ENCODE results near the gene DPCD. TPM values are rescaled to one million over a fixed set of nuclear protein-coding genes. Genes with fewer than 3 reads are reported as not detected.
A peak's percentile ranks its signal among the peaks of the same experiment; 100 is the strongest.
"Not testable (repeated sequence)": the region's sequence is repeated elsewhere in the genome, so short reads cannot be mapped to it uniquely, and the experiment has no call there.

The DPCD gene
- total RNA-seq, 2 experiments from 2014 or later = 3.7 to 4.2 TPM

DNA sequence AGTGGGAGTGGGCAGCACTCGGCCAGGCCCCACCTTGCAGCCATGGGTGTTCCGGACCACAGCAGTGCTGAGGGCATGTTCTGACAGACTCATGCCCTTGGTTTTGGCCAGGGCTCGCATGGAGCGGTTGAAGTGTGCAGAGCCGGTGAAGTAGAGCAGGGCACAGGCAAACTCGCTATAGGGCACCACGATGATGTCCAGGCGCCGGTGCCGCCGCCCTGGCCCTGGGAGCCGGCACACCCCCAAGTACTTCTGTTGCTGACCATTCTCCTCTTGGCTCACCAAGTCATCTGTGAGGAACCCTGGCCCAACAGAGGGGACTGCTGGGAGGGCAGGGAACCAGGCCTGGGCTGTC is 8.6 kb upstream of the DPCD start:
- peaks cover 3% of the 10 kb centered on the region for H3K4me1 Mint-ChIP-seq
- no peak for DNase-seq
- no peak overlapping the region for H3K4me3 Mint-ChIP-seq
- H3K9me3 Mint-ChIP-seq (ENCODE audit: low read depth) = no peaks in the 10 kb centered on the region
- H3K36me3 Mint-ChIP-seq = peaks cover 2% of the 10 kb centered on the region
- H3K27ac Mint-ChIP-seq = no peak overlapping the region
- ATAC-seq = no peak
- no peaks in the 10 kb centered on the region for H3K27me3 Mint-ChIP-seq
- CTCF ChIA-PET = interaction anchor here (3.3 kb wide), 1 partner anchor 9 kb away, joined by 19 read pairs; no protein-coding TSS in a partner anchor

DNA sequence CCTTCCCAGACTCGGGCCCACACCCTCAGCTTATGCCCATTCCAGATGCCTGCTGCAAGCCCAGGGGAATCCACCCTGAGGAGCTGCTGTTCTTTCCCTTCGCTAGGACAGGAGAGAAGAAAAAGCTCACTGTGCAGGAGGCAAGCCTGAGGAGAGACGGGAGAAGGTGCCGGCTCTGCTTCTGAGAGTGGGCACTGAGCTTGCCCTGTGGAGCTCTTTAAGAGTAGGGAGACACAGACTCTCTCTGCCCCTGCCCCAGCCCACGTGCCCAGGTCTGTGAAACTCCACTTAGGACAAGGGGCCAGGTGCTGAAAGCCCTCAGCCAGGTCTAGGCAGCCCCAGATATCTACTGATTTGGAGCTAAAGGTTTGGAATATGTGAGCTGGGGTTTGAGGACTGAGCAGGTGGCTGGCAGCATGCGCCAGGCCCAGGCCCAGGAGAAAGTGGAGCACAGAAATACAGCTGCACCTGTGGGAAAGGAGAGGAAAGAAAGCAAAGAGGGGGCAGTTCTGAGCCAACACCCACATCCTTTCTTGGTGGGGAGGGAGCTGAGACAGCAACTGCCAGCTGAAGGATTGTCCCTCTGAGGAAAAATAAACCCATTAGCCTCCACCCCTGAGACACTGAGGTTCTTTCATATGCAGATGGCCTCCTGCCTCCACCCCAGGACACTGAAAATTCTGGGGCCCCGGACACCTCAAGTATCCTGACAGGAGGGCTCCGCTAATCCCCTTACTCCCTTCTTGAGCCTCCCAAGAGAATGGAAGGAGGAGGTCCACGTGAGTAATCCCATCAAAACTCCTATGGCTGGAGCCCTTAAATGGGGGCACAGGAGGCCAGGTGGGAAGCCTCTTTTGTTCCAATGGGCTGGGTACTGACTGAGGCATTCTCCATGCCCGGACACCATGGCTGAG is 7.4 kb upstream of the DPCD start:
- Mint-ChIP-seq H3K4me3 (no peak overlapping the region), H3K4me1 (peaks cover 3% of the 10 kb centered on the region), H3K36me3 (peaks cover 2% of the 10 kb centered on the region), H3K27ac (no peak overlapping the region), H3K27me3 (no peaks in the 10 kb centered on the region), H3K9me3 (ENCODE audit: low read depth) (no peaks in the 10 kb centered on the region)
- CTCF ChIA-PET = interaction anchor here (3.3 kb wide), 1 partner anchor 10 kb away, joined by 19 read pairs; no protein-coding TSS in a partner anchor
- ATAC-seq (no peak), DNase-seq (no peak)

DNA sequence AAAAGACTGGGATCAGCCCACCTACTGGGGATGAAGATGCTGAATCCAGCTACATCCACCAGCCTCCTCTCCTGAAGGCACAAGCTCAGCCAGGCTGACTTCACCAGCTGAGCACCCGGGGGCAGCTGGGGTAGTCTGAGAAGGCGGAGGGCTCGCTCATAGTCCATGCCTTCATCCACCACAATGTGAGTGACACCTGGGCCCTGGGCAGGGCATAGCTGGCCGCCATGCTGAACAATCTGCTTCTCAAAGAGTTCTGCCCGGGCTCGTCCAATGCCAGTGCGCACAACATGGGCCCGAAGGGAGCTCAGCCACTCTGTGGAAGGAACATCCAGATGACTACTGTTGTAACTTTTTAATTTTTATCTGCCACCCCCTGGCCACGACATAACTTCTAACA is 2.3 kb upstream of the DPCD start:
- Mint-ChIP-seq H3K4me3 (no peak overlapping the region), H3K36me3 (peaks cover 5% of the 10 kb centered on the region), H3K4me1 (peaks cover 18% of the 10 kb centered on the region), H3K27ac (no peak overlapping the region), H3K27me3 (no peaks in the 10 kb centered on the region), H3K9me3 (ENCODE audit: low read depth) (no peaks in the 10 kb centered on the region)
- DNase-seq (no peak), ATAC-seq (no peak)
- CTCF ChIA-PET = interaction anchor here (1.4 to 3.1 kb wide), 4 partner anchors 10 to 195 kb away, joined by 4 to 13 read pairs (median 7); no protein-coding TSS in a partner anchor

DNA sequence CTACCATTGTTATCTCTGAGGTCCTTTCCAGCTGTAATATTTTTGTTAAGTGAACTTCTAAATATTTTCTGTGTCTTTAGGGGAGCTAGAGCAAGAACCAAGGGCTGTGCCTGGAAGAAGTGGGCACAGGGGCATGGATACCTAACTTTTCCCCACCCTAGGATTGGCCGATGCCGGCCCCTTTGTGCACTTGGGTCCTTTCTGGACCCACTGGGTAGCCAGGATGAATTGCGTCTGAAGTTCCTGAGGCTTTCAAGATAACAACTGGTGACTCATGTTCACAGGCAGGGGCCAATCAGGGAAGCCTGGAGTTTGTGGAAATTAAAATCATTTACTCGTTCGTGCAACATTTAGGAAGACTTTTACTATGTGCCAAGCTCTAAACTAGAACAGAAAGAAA is 758 bp downstream of the DPCD start:
- ATAC-seq = no peak
- no peak overlapping the region for H3K27ac Mint-ChIP-seq
- H3K4me1 Mint-ChIP-seq = peaks cover 18% of the 10 kb centered on the region
- peaks cover 5% of the 10 kb centered on the region for H3K36me3 Mint-ChIP-seq
- H3K9me3 Mint-ChIP-seq (ENCODE audit: low read depth) = no peaks in the 10 kb centered on the region
- peak overlapping the region; percentile 93 for H3K4me3 Mint-ChIP-seq
- H3K27me3 Mint-ChIP-seq = no peaks in the 10 kb centered on the region
- CTCF ChIA-PET = interaction anchor here (3.0 to 5.7 kb wide), 2 partner anchors 15 to 193 kb away, joined by 27 to 36 read pairs; partner anchors contain the start of gene NPM3
- no peak for DNase-seq

DNA sequence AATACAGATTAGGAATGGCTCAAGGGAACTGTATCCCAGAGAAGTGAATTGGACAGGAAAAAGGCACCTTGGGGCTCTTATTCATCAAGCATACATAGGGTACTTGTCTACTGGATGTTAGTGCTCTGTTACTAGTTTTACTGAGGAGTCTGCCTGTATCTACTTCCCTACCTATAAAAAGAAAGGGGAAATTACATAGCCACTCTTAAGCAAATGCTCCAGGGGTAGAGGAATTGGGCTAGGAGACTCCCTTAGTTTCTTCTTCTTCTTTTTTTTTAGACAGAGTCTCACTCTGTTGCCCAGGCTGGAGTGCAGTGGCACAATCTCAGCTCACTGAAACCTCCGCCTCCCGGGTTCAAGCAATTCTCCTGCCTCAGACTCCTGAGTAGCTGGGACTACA is 5.2 kb downstream of the DPCD start:
- H3K4me1 Mint-ChIP-seq; H3K4me3 Mint-ChIP-seq; H3K27me3 Mint-ChIP-seq; DNase-seq; ATAC-seq; H3K36me3 Mint-ChIP-seq; H3K27ac Mint-ChIP-seq; H3K9me3 Mint-ChIP-seq (ENCODE audit: low read depth): not testable (repeated sequence)
- CTCF ChIA-PET = interaction anchor here (1.7 to 5.7 kb wide), 2 partner anchors 10 to 24 kb away, joined by 3 to 36 read pairs; no protein-coding TSS in a partner anchor

DNA sequence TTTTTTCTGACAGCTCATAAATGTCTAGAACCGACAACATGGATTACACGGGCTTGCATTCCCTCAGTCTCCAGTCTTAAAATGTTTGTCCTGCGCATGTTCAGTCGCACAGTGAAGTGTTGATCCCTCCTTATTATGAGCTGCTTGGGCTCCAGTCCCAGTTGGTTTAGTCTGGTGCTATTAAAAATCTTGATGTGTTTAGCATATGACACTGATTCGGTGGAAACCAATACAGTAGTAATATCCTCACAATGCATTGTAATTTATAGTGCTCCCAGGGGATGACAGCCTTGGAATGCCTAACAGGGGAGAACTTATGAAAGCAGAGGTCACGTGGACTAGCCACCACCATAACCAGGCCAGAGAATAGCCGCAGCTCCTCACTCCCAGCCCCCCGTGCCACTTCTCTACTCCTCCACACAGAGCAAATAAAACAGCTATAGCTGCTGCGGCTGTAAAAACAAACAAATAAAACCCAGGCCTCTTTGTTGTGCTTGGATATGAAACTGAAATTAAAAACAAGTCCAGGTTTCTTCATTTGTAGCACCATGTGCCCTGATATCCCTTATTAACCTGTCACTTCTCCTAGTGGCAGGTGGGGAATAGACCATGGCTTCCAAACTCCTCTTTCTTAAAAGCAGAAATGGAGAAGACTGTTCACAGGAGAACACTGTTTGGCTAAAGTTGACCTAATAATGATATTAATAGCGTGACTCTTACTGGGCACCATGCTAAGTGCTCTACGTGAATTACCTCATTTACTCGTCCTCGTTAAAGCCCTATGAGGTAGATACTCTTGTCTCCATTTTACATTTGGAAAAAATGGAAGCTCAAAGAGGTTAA is 7.7 kb downstream of the DPCD start:
- no peak for ATAC-seq
- H3K4me1 Mint-ChIP-seq = no peaks in the 10 kb centered on the region
- H3K4me3 Mint-ChIP-seq = no peak overlapping the region
- CTCF ChIA-PET = interaction anchor here (1.0 to 2.4 kb wide), 3 partner anchors 12 to 185 kb away, joined by 3 to 11 read pairs (median 3); no protein-coding TSS in a partner anchor
- H3K9me3 Mint-ChIP-seq (ENCODE audit: low read depth) = no peaks in the 10 kb centered on the region
- H3K36me3 Mint-ChIP-seq = no peaks in the 10 kb centered on the region
- DNase-seq = no peak
- no peak overlapping the region for H3K27ac Mint-ChIP-seq
- H3K27me3 Mint-ChIP-seq = no peaks in the 10 kb centered on the region

DNA sequence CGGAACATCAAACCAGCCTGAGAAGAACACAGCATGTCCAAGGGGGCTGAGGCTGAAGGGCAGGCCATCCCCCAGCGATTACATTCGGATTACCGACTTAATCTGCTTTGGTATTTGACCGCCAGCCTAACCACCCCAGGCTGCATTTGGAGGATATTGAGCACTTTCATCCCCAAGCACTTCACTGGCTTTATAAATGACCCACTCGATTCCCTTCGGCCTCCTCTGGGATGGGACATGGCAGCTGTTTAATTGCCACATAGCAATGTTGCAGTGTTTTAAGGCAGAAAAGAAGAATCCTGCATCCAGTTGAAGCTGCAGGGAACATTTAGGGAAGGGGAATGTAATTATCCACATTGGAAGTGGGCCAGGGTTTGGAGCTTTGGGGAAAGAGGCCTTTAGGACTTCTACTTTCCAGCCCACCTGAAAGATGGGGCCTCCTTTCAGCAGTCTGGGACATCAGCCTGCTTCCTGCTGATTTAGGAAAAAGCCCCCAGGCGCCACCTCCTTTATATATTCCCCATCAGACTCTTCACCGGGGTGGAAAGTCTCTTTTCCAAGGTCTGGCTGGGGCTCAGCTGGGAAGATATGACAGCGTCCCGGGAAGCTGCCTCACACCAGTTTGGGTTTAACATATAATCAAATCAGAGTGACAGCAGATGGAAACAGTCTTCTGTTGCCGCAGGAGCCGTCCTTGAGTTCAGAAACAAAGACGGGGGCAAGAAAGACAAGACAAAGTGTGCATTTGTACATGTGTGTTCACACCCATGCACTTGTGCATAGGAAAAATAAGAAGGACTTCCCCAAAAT is 9.2 kb downstream of the DPCD start:
- H3K27me3 Mint-ChIP-seq = no peaks in the 10 kb centered on the region
- H3K4me1 Mint-ChIP-seq = no peaks in the 10 kb centered on the region
- no peak overlapping the region for H3K4me3 Mint-ChIP-seq
- H3K9me3 Mint-ChIP-seq (ENCODE audit: low read depth) = no peaks in the 10 kb centered on the region
- H3K36me3 Mint-ChIP-seq = no peaks in the 10 kb centered on the region
- CTCF ChIA-PET = interaction anchor here (1.4 to 13.8 kb wide), 4 partner anchors 14 to 184 kb away, joined by 3 to 198 read pairs (median 8); partner anchors contain the start of gene NPM3
- no peak overlapping the region for H3K27ac Mint-ChIP-seq
- ATAC-seq (no peak), DNase-seq (no peak)

DNA sequence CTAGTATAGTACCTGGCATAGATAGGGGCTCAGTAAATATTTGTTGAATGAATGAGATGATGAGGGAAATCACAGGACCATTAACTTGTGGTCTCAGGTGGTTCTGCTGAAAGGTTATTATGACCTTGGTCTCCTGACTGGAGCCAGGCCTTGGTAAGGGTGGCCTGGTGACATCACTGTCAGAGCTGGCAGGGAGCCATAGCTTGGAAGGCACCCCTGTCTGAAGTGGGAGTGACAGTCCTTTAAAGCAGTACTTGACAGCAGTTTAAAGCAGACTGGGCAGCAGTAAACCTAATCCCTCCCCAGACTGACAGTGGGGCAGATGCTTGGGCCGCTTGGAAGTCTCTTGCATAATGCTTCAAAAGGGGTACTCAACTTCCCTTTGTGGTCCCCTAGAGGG is 13.4 kb downstream of the DPCD start:
- peaks cover 2% of the 10 kb centered on the region for H3K36me3 Mint-ChIP-seq
- DNase-seq = no peak
- no peak overlapping the region for H3K4me3 Mint-ChIP-seq
- ATAC-seq = no peak
- H3K4me1 Mint-ChIP-seq = no peaks in the 10 kb centered on the region
- CTCF ChIA-PET = interaction anchor here (0.5 to 13.8 kb wide), 7 partner anchors 11 to 239 kb away, joined by 3 to 198 read pairs (median 7); partner anchors contain the start of genes DPCD, NPM3 and POLL
- no peaks in the 10 kb centered on the region for H3K27me3 Mint-ChIP-seq
- H3K27ac Mint-ChIP-seq = no peak overlapping the region
- no peaks in the 10 kb centered on the region for H3K9me3 Mint-ChIP-seq (ENCODE audit: low read depth)

DNA sequence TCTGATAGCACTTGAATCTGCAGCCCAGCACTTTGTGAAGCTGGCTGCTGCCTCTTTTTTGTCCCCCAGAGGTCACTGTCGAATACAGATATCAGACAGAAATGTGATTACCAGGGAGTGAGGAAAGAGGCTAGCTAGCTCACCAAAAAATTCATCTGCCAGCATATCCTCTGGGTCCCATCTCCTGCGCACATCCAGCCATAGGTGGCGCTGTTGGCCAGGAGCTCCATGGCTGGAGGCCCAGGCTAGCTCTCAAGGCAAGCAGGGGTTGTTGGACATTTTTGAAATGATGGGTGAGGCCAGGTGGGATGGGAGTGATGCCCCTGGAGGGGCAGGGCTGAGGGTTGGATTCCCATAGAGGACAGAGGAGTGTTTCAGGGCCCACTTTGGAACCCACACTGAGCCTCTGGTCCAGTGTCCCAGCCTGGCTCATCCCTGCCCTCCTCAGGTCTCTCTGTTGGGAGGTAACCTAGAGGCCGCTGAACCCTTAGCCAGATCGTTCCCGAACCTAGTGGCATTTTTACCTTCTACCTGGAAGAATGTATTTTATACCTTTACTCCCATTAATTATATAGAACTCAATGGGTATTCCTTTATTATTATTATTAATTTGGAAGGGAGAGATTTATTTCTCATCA is 14.8 kb downstream of the DPCD start:
- ATAC-seq (peak; percentile 98), DNase-seq (peak; percentile 83)
- no peaks in the 10 kb centered on the region for H3K27me3 Mint-ChIP-seq
- no peak overlapping the region for H3K4me3 Mint-ChIP-seq
- no peaks in the 10 kb centered on the region for H3K9me3 Mint-ChIP-seq (ENCODE audit: low read depth)
- no peak overlapping the region for H3K27ac Mint-ChIP-seq
- no peaks in the 10 kb centered on the region for H3K4me1 Mint-ChIP-seq
- CTCF ChIA-PET = interaction anchor here (0.5 to 13.8 kb wide), 32 partner anchors 8 to 496 kb away, joined by 3 to 198 read pairs (median 4); partner anchors contain the start of genes DPCD, NPM3 and POLL
- H3K36me3 Mint-ChIP-seq = peaks cover 2% of the 10 kb centered on the region

DNA sequence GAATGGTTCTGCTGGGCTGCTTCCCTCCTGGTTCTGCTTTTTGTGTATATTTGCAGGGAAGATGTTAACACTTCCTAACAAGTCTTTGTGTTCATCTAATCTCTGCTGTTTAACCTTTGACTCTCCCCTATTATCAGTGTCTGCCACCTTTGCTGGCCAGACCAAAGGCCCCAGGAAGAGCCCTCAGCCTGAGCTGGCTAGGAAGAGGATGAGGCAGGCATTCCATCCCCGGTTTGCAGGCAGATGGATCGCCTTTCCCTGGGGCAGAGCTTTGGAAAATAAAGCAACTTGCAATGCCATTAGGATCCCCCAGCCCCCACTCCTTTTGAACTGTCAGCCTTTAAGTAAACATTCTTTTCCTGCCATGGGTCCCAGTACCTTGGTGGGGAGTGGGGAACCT is 19.0 kb downstream of the DPCD start:
- Mint-ChIP-seq H3K4me1 (peaks cover 14% of the 10 kb centered on the region), H3K4me3 (no peak overlapping the region), H3K9me3 (ENCODE audit: low read depth) (no peaks in the 10 kb centered on the region), H3K27ac (no peak overlapping the region), H3K27me3 (no peaks in the 10 kb centered on the region), H3K36me3 (peaks cover 14% of the 10 kb centered on the region)
- CTCF ChIA-PET = interaction anchor here (13.8 kb wide), 1 partner anchor 174 kb away, joined by 198 read pairs; the partner anchor contains the start of gene NPM3
- no peak for ATAC-seq
- no peak for DNase-seq

DNA sequence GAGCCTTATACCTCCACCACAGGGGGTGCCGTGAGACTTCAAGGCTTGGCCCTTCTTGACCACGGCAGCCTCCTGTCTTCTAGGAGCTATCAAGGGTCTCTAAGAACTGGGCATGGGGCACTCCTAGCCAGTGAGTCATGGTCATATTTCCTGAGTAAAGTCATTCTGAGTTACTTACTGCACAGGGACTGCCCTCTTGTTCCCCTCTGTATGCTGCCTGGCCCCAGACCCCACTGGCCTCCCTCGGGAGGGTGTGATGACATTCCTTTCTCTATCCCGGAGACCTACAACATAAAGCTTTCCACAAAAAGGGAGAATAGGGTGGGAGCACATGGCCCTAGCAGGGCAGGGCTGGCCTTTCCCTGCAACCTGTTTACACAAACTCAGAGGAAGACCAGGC is 21.4 kb downstream of the DPCD start:
- Mint-ChIP-seq H3K36me3 (peaks cover 13% of the 10 kb centered on the region), H3K4me3 (no peak overlapping the region), H3K27me3 (no peaks in the 10 kb centered on the region), H3K4me1 (peaks cover 18% of the 10 kb centered on the region), H3K27ac (no peak overlapping the region), H3K9me3 (ENCODE audit: low read depth) (no peaks in the 10 kb centered on the region)
- DNase-seq (no peak), ATAC-seq (no peak)
- CTCF ChIA-PET = interaction anchor here (13.8 kb wide), 1 partner anchor 172 kb away, joined by 198 read pairs; the partner anchor contains the start of gene NPM3

Data from activated CD8-positive, alpha-beta memory T cell treated with anti-CD3 and anti-CD28 coated beads, Interleukin-2, amount 10 ng/mL, durations not matched to agents 7 days and 5 days (primary cell).